ENCODE measurements around the gene ESRRG. TPM values are rescaled to one million over a fixed set of nuclear protein-coding genes. Genes with fewer than 3 reads are reported as not detected.
A peak's percentile ranks its signal among the peaks of the same experiment; 100 is the strongest.
"Not testable (repeated sequence)": the region's sequence is repeated elsewhere in the genome, so short reads cannot be mapped to it uniquely, and the experiment has no call there.

Gene ESRRG
- total RNA-seq, 1 experiment from 2014 or later, result not detected

GRCh38 chr1:216705676-216706075, 17.6 kb downstream of the ESRRG start:
- DNase-seq (ENCODE audit: low spot score), result no peak

- not testable (repeated sequence) for DNase-seq (ENCODE audit: low spot score)
Measured at GRCh38 chr1:216704065-216704464, 19.2 kb downstream of the ESRRG start.

- no peak for DNase-seq (ENCODE audit: low spot score)
Measured at GRCh38 chr1:216702170-216702569, 21.1 kb downstream of the ESRRG start.

GRCh38 chr1:216700779-216701178, 22.4 kb downstream of the ESRRG start:
- DNase-seq (ENCODE audit: low spot score), result no peak

- no peak for DNase-seq (ENCODE audit: low spot score)
Measured at GRCh38 chr1:216691710-216692109, 31.5 kb downstream of the ESRRG start.

GRCh38 chr1:216690603-216691002, 32.6 kb downstream of the ESRRG start:
- DNase-seq (ENCODE audit: low spot score), result no peak

GRCh38 chr1:216688127-216688657, 35.0 kb downstream of the ESRRG start:
- no peak for DNase-seq (ENCODE audit: low spot score)

- no peak for DNase-seq (ENCODE audit: low spot score)
Measured at GRCh38 chr1:216686860-216687766, 36.1 kb downstream of the ESRRG start.

GRCh38 chr1:216682752-216683151, 40.5 kb downstream of the ESRRG start:
- DNase-seq (ENCODE audit: low spot score), result no peak

GRCh38 chr1:216679108-216679507, 44.1 kb downstream of the ESRRG start:
- DNase-seq (ENCODE audit: low spot score), result no peak

GRCh38 chr1:216670118-216670883, 52.9 kb downstream of the ESRRG start:
- DNase-seq (ENCODE audit: low spot score), result peak; percentile 3

GRCh38 chr1:216666441-216666840, 56.8 kb downstream of the ESRRG start:
- DNase-seq (ENCODE audit: low spot score), result no peak

- DNase-seq (ENCODE audit: low spot score), result no peak
Measured at GRCh38 chr1:216665856-216666255, 57.4 kb downstream of the ESRRG start.

GRCh38 chr1:216665406-216665805, 57.8 kb downstream of the ESRRG start:
- DNase-seq (ENCODE audit: low spot score), result no peak

- DNase-seq (ENCODE audit: low spot score), result no peak
Measured at GRCh38 chr1:216662681-216663080, 60.5 kb downstream of the ESRRG start.

- DNase-seq (ENCODE audit: low spot score), result no peak
Measured at GRCh38 chr1:216660561-216660960, 62.7 kb downstream of the ESRRG start.

- no peak for DNase-seq (ENCODE audit: low spot score)
Measured at GRCh38 chr1:216653001-216653400, 70.2 kb downstream of the ESRRG start.

- no peak for DNase-seq (ENCODE audit: low spot score)
Measured at GRCh38 chr1:216651826-216652418, 71.3 kb downstream of the ESRRG start.

GRCh38 chr1:216643176-216643575, 80.1 kb downstream of the ESRRG start:
- no peak for DNase-seq (ENCODE audit: low spot score)

GRCh38 chr1:216641669-216642460, 81.4 kb downstream of the ESRRG start:
- DNase-seq (ENCODE audit: low spot score), result no peak

GRCh38 chr1:216640100-216640499, 83.1 kb downstream of the ESRRG start:
- DNase-seq (ENCODE audit: low spot score), result no peak
